NCI-H187 treated with DMSO at 0.1 percent for 48 hours (cell line): ENCODE data around the gene PRRG2.
A peak's percentile ranks its signal among the peaks of the same experiment; 100 is the strongest.

Experiments used
- DNase-seq: peaks from one replicate; lab custom pipeline; 2025; lab: John Stamatoyannopoulos, UW

The PRRG2 gene

DNA sequence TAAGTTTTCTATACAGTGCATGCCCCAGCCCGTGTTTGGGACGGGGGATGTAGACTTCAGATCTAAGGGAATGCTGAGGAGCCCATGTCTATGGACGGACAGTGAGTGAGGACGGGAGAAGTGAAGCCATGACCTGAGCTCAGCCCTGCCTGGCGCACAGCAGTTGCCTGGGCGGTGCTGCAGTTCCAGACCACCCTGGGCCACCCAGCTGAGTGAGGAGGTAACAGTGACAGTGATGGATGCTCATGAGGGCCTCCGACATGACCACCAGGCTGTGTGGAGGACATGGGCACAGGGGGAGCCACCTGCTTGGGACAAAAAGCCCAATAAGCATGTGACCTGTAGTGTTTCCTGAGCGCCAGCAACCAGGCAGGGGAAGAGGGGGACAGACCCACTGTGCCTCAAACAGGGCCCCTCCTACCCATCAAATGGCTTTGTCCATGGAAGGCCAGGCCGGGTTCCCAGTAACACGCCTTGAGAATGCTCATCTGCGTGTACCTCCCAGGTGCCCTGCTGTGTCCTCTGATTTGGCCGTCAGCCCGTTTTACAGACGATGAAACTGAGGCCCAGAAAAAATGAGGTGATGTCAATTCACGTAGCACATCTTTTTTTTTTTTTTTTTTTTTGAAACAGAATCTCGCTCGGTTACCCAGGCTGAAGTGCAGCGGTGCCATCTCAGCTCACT lies 23.3 kb upstream of the PRRG2 start:
- DNase-seq = no peak

DNA sequence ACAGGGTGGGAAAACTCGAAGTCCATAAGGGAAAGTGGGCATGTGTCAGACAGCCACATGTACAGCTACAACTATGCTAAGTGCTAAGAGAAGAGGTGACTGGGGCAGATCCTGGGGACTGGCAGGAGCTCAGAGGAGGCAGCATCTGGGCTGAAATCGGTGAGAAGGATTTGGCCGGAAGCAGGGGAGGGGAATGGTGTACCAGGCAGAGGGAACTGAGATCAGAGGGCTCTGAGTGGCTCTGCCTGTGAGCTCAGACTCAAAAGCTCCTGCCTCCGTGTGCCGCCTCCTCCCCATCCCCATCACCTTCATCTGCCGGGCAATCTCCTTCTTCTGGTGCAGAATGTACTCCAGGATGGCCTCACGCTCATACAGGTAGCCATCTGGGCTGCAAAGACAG lies 22.5 kb upstream of the PRRG2 start:
- no peak for DNase-seq

DNA sequence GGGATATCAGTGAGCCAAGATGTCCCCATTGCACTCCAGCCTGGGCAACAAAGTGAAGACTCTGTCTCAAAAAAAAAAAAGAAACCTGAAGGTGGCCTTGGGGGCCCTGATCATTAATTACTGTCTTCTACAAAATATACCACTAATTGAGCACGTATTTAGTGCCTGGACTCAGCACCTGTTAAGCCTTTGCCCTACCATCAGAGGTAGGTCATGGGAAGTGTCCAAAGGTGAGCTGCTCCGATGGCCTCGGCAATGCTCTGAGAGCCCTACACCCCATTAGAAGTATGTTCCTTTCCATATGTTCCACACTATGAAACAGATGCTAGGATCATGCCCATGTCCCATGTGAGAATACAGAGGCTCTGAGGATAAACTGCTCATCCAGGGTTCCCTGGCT lies 21.7 kb upstream of the PRRG2 start:
- no peak for DNase-seq

DNA sequence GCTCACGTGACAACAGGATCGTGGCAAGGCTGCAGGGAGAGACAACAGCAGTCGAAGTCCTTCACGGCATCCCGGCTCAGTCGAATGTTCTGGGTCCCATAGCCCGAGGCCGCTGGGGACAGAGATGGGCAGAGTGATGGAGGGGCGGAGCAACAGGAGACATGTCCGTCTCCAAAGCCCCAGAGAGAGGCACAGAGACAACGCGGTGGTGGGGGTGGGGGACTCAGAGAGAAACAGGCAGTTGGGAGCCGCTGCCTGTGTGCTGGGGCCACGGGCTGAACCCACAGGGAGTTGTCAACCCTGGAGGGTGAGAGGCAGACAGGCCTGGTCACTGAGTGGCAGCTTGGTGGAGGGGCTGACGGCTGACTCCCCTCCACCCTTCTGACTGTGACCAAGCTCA lies 21.2 kb upstream of the PRRG2 start:
- no peak for DNase-seq

DNA sequence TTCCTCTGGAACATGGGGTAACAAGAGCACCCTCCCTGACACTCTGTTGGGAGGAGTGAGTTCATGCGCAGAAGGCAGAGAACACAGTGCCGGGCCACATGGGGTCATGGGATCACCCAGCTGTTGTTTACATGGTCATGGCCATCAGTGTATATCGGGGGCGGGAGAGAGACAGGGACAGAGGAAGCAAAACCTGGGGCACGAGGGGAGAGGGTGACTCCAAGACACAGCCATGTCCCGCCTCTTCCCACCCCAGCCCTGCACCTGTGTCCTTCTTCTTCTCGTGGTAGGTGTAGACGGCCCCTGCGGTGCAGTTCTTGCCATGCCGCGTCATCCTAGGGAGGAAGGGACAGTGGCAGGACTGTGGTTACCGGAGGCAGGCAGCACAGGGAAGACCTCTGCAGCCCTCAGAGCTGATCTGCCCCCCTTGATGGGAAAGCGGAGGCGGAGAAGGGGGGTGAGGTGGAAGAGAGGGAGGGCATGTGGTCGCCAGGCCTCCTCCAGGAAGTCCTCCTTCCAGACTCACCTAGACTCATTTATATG lies 20.7 kb upstream of the PRRG2 start:
- DNase-seq = no peak

DNA sequence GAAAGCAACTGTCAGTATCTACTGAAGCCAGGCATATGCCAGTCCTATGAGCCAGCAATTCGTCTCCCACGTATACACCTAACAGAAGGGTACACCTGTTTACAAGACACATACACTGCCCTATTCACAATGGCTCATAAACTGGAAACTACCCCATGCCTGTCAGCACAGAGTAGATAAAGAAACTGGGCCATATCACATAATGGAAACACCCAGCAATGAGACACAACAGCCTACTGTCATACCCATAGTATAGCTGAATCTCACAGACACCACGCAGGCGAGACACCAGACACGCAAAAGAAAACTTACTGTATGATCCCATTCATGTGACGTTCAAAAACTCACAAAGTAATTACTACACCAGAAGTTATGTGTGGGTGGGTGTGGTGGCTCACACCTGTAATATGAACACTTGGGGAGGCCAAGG lies 16.5 kb upstream of the PRRG2 start:
- DNase-seq = no peak

DNA sequence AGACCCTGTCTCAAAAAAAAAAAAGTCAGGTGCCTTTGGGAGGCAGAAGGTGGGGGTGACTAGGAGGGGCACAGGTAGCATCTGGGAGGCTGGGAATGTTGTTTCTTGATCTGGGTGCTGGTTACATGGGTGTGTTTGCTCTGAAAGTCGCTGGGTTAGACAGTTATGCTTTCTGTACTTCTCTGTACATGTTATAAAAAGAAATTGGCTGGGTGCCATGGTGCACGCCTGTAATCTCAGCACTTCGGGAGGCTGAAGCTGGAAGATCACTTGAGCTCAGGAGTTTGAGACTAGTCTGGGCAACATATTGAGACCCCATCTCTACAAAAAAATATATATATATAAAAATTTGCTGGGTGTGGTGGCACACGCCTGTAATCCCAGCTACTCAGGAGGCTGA lies 15.9 kb upstream of the PRRG2 start:
- DNase-seq = no peak

DNA sequence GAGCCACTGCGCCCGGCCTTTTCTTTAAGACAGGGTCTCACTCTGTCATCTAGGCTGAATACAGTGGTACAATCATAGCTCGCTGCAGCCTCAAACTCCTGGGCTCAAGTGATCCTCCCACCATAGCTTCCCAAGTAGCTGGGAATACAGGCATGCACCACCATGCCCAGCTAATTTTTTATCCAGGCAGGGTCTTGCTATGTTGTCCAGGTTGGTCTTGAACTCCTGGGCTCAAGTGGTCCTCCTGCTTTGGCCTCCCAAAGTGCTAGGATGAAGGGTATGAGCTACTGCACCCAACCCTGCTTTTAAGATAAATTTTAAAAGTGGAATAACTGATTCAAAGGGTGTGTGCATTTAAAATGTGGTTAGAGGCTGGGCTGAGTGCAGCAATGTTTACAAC lies 14.8 kb upstream of the PRRG2 start:
- no peak for DNase-seq

DNA sequence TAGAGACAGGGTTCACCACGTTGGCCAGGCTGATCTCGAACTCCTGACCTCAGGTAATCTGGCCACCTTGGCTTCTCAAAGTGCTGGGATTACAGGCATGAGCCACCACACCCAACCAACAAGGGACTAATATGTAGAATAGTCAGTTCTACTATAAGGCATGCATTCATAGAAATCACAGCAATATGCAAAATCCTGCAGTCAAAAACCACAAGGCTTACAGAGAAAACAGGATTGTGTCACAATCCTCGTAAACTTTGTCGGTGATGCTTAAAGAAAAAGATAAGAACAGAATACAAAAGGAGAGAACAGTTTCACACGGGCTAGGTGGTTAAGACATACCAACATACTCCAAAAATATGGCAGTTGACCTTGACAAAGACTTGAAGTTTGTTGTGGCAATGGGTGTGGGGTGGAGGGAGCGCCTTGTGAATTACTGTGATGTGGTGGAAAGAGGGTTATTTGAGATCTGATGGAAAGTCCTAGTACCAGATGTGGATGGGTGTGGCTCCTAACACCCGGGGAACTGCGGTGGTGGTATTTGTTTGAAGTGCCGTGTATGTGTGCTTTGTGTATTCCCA lies 13.2 kb upstream of the PRRG2 start:
- DNase-seq = no peak

DNA sequence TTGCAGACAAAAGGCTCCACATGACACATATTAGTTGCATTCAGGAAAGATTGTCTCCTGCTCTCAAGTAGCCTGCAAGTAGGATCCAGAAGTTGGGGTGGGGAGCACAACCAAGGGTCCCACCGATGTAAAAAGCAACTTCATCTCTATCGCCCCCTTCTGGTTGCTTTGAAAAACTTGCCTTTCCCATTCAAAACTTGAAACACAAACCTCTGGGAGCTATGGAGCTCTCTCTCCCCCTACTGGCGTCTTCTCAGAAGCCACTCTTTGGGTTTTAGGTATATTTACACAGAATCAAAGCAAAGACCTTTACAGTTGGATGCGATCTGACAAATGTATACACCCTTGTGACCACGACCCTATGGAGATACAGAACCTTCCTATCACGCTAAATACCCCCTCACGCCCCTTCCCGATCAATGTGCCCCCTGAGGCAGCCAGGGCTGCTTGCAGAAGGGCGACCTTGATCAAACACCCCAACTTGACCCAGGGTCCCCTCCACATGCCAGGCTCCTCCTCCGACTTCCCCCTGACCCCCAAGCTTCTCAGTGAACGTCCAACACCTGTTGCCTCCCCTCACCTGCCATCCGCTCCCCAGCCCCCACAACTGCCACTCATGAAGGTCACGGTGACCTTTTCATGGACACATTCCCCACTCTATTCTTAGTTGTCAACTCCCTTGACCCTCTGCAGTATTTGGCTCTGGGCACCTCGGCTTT lies 10.8 kb upstream of the PRRG2 start:
- DNase-seq = no peak

DNA sequence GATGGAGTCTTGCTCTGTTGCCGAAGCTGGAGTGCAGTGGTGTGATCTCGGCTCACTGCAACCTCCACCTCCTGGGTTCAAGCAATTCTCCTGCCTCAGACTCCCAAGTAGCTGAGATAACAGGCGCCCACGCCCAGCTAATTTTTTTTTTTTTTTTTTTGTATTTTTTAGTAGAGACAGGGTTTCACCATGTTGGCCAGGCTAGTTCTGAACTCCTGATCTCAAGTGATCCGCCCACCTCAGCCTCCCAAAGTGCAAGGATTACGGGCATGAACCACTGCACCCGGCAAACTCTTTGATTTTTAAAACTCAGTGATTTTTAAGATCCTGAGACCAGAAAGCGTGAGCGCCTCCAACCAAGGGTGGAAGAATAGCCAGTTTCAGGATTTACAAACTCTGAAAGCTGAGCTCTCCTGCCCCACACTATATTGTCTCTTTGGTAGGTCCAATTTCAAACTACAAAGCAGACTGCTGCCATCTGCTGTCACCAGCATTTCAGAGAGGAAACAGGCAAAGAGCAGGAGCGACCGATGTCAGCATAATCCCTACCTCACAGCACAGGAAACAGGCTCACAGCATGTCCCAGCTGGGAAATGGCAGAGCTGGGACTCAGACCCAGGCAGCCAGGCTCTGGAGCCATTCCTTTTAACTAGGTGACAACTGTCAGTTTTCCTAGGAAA lies 10.0 kb upstream of the PRRG2 start:
- no peak for DNase-seq

DNA sequence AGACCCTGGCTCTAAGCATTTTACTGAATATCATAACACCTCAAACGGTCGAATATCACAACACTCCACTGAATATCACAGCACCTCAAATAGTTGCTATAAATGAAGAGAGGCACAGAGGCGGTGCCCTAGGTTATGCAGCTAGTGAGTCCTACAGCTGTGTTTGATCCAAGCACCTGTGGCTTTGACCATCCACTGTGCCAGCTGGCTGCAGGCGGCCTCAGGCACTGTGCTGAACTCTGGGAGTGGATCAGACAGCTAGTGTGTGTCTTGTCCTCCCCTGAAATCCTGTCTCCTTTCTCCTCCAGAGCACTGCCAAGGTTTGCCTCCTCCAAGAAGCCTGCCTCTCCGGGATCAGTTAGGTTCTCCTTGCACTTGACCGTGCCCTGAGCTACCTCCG lies 8.1 kb upstream of the PRRG2 start:
- no peak for DNase-seq

DNA sequence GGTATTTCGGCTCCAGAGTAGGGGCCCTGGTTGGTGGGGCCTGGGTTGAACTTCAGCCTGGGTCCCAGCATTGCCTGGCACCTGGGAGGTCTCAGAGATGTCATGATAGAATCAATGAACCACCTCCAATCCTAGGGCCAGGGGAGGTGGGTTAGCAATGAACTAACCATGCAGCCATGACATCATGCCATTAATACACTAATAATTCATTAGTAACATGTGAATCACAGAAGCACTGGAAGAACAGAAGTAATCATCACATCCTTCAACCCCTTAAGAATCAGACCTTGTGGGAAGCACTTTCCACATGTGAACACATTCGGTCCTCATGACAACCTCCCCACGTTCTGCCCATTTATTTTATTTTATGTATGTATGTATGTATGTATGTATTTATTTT lies 7.7 kb upstream of the PRRG2 start:
- DNase-seq = no peak

DNA sequence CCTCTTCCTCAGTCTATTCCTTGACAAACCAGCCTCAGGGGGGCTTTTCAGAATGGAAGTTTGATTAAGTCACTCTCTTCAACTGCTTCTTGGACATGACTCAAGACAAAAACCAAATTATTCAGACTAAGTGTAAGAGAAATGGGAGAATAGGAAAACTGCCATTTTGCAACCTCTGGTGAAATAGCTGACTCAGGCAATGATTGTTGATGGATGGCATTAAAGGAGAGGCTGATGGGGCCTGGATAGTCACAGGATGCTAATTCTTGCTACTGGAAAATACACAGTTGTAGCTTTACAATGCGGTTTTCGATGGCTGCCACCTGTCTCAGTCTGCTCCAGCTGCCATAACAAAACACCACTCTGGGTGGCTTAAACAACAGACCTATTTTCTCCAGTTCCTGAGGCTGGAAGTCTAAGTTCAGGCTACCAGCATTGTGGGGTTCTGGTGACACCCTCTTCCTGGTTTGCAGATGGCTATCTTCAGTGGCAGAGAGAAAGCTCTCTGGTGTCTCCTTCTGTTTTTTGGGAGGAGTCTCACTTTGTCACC lies 6.8 kb upstream of the PRRG2 start:
- DNase-seq = no peak

DNA sequence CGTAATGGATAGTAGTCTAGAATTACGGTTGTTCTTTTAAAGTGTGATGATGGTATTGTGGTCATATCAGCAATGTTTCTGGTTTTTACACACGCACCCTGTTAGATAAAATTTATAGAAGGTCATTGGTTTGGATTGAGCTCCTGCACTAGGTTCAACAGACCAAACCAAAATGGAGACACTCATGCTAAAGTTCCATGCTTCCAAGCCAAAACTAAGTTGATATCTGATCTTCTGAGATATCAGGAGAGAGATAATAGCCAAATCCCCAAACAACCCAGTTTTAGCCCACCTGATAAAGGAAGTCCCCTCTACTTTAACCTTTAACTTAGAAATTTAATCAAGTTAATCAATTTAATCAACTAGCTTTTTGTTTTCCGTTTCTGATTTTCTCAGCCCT lies 1.9 kb upstream of the PRRG2 start:
- DNase-seq = no peak

DNA sequence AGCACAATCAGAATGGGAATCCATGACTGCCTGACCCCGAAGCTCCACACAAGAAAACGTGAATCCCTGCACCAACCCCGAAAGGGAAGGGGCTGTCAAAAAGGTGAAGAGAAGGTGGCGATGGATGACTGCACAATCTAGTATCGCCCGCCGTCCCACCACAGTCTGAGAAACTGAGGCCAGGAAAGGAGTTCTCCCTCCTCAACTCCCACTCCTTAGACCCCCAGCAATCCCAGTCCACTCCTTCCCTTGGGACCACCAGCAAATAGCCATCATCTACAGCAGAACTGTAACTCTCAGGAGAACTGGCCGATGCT lies 1.2 kb upstream of the PRRG2 start:
- DNase-seq = no peak

DNA sequence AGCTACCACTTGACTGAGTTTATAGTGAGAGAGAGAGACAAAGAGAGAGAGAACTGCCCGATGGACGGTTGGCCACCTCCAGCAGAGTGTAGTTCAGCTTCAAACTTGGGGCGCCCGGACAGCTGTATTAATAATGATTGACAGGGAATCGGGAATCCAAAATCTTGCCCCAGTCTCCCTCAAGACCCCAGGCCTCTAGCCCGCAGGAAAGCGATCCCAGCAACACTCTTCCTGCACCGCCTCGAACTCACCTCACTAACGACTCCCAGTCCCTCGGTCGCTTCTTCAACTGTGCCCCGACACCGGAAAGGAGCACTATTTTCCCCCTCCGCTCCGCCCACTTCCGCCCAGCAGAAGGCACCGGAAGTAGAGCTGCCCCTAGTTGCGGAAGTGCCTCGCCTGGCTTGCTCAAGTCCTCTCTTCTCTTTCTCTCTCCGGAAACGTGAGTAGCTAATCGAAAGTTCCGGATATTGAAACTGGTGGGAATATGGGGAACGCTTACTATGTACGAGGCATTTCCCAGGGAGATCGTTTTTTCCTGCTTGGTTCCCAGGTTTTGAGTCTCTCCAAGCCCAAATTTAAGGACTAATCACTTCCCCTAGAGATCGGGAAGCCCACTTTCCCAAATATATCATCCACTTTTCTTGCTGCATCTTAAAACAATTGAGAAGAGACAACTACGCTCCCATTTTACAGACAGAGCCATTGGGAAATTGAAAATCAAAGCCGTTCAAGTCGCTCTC lies 681 bp upstream of the PRRG2 start, which contains the start of gene NOSIP:
Gene NOSIP, minus strand, starts transcription at position 293 of the 743 bp plus-strand sequence. CDS start 19,865 bp downstream, outside the sequence.
- peak; percentile 86 for DNase-seq

DNA sequence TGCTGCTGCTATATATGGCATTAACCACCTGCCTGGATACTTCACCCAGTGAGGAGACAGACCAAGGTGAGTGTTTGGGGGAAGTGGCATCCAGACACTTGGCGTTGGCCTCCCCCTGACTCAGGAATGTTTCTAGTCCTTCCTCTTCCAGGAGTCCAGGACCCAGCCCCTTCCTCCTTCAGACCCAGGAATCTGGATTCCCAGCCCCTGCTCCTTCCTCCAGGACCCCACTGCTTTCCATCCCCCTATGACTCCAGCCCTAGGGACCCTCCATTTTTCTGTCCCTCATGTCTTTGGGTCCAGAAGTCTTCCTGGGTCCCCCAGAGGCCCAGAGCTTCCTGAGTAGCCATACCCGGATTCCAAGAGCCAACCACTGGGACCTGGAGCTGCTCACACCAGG lies 2.1 kb downstream of the PRRG2 start:
- DNase-seq = no peak

DNA sequence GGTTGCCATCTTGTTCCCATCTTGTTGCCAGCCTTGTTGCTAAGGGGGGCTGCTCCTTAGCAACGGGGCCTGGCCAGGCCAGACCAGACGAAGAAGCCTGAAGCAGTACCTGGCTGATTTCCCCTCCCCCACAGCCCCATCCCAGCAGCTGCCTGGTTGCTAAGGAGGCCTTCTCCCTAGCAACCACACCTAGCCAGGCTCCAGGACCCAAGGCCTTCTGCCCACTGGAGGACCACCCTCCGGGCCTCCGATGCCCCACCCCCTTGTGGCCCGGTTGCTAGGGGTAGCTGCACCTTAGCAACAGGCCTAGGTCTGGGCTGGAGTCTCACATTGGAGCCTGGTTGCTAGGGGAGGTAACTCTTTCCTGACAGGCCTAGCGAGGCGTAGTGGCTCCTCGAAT lies 3.9 kb downstream of the PRRG2 start:
- no peak for DNase-seq

DNA sequence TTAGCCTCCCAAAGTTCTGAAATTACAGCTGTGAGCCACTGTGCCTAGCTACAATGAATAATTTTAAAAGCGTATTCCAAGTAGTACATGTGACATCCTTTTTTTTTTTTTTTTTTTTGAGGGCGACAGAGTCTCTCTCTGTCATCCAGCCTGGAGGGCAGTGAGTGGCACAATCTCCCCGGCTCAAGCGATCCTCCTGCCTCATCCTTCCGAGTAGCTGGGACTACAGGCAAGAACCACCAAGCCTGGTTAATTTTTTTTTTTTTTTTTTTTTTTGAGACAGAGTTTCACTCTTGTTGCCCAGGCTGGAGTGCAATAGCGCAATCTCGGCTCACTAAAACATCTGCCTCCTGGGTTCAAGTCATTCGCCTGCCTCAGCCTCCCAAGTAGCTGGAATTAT lies 6.1 kb downstream of the PRRG2 start:
- no peak for DNase-seq

DNA sequence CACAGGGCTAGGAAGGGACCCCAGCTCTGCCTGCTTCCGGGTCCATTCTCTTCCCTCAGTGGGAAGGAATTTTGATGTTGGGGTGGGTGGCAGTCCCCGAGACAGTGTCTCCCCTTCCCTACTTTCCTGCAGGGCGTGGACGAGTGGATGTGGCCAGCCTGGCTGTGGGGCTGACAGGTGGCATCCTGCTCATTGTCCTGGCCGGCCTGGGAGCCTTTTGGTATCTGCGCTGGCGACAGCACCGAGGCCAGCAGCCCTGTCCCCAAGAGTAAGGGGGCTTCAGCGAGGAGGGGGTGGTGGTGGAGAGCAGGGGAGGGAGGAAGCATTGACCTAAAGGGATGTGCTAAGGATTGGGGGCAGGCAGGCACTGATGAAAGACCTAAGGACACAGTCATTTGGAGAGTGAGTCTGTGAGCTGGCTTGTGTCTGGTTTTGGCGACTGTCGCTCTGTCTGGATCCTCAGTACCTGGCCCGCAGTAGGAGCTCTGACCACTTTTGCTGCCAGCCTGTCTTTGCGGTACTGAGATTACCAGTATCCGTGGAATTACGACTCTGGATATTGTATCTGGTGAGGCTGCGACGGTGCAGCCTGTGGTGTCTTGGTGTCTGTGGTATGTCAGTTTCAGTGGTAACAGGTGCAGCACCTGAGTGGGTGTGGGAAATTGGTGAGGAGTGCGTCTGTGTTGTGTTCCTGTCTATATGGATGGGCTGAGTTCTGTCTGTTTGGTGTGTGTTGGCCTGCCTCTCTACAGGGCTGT lies 7.4 kb downstream of the PRRG2 start:
- no peak for DNase-seq
